ENCODE measurements around the gene GMCL2. TPM values are rescaled to one million over a fixed set of nuclear protein-coding genes. Genes with fewer than 3 reads are reported as not detected.
A peak's percentile ranks its signal among the peaks of the same experiment; 100 is the strongest.

GMCL2 gene
- total RNA-seq, 1 experiment from 2014 or later = not detected

DNA sequence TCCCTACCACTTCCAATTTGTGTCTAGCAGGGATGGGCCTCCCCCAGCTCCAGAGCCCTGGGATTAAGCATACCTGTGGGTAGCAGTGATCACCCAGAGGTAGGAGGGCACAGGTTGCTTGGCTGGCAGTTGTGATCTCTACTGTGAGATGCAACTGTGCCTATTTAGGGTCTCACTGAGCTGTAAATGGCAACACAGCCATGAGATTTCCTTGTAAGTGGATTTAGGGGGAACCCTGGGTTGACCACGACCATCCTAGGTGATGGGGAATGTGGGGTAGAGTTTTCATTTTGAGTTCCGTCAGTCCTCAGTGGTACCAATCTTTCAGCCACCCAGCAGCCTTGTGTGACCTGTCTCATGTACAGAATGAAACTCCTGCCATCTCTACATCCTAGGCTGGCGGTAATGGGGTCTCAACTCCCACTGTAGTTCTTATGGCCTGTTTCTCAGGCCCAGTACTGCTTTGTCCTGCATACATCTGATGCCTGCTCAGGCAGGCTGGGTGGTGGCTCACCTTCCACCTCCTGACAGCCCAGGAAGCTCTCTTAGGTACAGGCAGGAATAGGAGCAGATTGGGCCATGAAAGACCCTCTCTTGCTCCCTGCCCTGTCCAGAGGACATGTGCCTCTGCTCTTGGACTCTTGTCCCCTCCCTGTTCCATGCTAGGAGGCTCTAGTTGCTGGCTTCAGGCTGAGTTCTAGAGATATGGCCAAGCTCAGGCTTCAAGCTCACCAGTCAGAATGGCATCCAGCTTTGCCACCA is 25.3 kb upstream of the GMCL2 start (continued):
- TF ChIP-seq, protein P1, sequence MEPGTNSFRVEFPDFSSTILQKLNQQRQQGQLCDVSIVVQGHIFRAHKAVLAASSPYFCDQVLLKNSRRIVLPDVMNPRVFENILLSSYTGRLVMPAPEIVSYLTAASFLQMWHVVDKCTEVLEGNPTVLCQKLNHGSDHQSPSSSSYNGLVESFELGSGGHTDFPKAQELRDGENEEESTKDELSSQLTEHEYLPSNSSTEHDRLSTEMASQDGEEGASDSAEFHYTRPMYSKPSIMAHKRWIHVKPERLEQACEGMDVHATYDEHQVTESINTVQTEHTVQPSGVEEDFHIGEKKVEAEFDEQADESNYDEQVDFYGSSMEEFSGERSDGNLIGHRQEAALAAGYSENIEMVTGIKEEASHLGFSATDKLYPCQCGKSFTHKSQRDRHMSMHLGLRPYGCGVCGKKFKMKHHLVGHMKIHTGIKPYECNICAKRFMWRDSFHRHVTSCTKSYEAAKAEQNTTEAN (CRISPR knock-in tag; IDR thresholded peaks at IDR 0.05) = no peak
- TF ChIP-seq, protein P2, sequence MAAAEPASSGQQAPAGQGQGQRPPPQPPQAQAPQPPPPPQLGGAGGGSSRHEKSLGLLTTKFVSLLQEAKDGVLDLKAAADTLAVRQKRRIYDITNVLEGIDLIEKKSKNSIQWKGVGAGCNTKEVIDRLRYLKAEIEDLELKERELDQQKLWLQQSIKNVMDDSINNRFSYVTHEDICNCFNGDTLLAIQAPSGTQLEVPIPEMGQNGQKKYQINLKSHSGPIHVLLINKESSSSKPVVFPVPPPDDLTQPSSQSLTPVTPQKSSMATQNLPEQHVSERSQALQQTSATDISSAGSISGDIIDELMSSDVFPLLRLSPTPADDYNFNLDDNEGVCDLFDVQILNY (CRISPR knock-in tag; IDR thresholded peaks at IDR 0.05) = no peak
- no peak for TF ChIP-seq FOXJ3 (CRISPR knock-in tag; IDR thresholded peaks at IDR 0.05; ENCODE audit: borderline replicate concordance)
- 0 out of 2 replicates have a peak, but pooled peaks have one; percentile 62 for TF ChIP-seq PRRX2 (CRISPR knock-in tag; IDR thresholded peaks at IDR 0.05)
- TF ChIP-seq ATF1 (CRISPR knock-in tag; IDR thresholded peaks at IDR 0.05) = no peak; the same call in 1 of the 2 replicates
- TF ChIP-seq FOXK1 (CRISPR knock-in tag; IDR thresholded peaks at IDR 0.05) = no peak

DNA sequence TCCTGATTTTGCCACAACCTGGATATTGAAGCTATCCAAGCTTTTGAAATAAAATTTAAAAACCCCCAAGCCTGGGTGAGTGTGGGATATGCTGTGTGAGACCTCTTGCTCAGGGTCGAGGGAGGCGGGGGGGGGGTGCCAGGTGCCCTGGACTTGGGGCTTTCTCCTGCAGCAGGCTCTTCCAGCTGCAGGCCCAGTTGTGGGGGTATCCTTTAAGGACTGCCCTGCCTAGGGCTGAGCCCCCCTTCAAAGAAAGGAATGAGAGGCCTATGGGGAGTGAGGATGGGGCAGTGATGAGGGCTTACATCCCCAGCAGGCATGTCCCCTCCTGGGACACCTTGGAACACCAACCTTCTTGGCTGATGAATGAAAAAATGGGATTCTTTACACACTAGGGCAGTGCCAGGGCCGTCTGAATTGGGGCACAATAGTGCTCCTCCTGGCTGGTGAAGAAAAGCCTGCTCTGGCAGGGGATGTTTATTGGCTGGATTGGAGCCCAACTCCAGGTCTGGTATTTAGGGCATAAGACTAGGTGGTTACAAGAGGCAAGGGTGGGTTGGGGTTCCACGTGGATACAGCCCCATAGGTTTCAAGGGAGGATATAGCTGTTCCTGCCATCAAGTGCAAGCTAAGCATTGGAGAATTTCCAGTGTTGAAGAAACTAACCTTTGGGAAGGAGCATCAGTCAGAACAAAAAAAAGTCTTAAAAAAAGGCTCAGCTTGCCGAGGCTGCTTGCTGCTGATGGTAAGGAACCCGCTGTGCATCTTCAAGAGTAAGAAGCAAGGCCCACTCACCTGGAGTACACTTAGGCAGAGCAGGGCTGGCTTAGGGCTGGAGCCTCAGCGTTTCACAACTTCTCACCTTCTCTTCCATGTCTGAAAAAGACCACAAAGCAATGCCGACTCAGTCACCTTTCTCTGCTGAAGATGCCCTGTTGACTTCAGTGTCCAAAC is 24.2 kb upstream of the GMCL2 start:
- Mint-ChIP-seq H3K9me3 (no peaks in the 10 kb centered on the region), H3K4me1 (peaks cover 21% of the 10 kb centered on the region), H3K27ac (peak overlapping the region; percentile 49), H3K27me3 (ENCODE audit: low read depth) (no peaks in the 10 kb centered on the region), H3K36me3 (peaks cover 88% of the 10 kb centered on the region), H3K4me3 (no peak overlapping the region)
- CTCF ChIA-PET = interaction anchor here (1.2 to 1.6 kb wide), 2 partner anchors 14 to 24 kb away, joined by 3 to 4 read pairs; no protein-coding TSS in a partner anchor
- POLR2A ChIA-PET = interaction anchor here (0.6 to 1.8 kb wide), 4 partner anchors 9 to 71 kb away, joined by 3 to 7 read pairs (median 4); no protein-coding TSS in a partner anchor
- ATAC-seq (no peak), DNase-seq (ENCODE audit: low spot score) (no peak)
- TF ChIP-seq, protein P3, sequence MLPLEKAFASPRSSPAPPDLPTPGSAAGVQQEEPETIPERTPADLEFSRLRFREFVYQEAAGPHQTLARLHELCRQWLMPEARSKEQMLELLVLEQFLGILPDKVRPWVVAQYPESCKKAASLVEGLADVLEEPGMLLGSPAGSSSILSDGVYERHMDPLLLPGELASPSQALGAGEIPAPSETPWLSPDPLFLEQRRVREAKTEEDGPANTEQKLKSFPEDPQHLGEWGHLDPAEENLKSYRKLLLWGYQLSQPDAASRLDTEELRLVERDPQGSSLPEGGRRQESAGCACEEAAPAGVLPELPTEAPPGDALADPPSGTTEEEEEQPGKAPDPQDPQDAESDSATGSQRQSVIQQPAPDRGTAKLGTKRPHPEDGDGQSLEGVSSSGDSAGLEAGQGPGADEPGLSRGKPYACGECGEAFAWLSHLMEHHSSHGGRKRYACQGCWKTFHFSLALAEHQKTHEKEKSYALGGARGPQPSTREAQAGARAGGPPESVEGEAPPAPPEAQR (CRISPR knock-in tag; IDR thresholded peaks at IDR 0.05) = no peak
- TF ChIP-seq NFATC4 (CRISPR knock-in tag; IDR thresholded peaks at IDR 0.05) (peak; percentile 73), CREB1 (CRISPR knock-in tag; IDR thresholded peaks at IDR 0.05) (0 out of 2 replicates have a peak, but pooled peaks have one; percentile 55), ZNF219 (CRISPR knock-in tag; IDR thresholded peaks at IDR 0.05; ENCODE audit: borderline replicate concordance) (no peak), ZNF232 (CRISPR knock-in tag; IDR thresholded peaks at IDR 0.05) (no peak), EMX1 (CRISPR knock-in tag; IDR thresholded peaks at IDR 0.05) (0 out of 2 replicates have a peak, but pooled peaks have one; percentile 60), HMGA2 (CRISPR knock-in tag; IDR thresholded peaks at IDR 0.05) (peak; percentile 5; the same call in 1 of the 2 replicates)
- TF ChIP-seq, protein P4, sequence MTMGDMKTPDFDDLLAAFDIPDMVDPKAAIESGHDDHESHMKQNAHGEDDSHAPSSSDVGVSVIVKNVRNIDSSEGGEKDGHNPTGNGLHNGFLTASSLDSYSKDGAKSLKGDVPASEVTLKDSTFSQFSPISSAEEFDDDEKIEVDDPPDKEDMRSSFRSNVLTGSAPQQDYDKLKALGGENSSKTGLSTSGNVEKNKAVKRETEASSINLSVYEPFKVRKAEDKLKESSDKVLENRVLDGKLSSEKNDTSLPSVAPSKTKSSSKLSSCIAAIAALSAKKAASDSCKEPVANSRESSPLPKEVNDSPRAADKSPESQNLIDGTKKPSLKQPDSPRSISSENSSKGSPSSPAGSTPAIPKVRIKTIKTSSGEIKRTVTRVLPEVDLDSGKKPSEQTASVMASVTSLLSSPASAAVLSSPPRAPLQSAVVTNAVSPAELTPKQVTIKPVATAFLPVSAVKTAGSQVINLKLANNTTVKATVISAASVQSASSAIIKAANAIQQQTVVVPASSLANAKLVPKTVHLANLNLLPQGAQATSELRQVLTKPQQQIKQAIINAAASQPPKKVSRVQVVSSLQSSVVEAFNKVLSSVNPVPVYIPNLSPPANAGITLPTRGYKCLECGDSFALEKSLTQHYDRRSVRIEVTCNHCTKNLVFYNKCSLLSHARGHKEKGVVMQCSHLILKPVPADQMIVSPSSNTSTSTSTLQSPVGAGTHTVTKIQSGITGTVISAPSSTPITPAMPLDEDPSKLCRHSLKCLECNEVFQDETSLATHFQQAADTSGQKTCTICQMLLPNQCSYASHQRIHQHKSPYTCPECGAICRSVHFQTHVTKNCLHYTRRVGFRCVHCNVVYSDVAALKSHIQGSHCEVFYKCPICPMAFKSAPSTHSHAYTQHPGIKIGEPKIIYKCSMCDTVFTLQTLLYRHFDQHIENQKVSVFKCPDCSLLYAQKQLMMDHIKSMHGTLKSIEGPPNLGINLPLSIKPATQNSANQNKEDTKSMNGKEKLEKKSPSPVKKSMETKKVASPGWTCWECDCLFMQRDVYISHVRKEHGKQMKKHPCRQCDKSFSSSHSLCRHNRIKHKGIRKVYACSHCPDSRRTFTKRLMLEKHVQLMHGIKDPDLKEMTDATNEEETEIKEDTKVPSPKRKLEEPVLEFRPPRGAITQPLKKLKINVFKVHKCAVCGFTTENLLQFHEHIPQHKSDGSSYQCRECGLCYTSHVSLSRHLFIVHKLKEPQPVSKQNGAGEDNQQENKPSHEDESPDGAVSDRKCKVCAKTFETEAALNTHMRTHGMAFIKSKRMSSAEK (CRISPR knock-in tag; IDR thresholded peaks at IDR 0.05; ENCODE audit: borderline replicate concordance) = peak; percentile 65; the same call in 1 of the 2 replicates
- TF ChIP-seq, protein P5, sequence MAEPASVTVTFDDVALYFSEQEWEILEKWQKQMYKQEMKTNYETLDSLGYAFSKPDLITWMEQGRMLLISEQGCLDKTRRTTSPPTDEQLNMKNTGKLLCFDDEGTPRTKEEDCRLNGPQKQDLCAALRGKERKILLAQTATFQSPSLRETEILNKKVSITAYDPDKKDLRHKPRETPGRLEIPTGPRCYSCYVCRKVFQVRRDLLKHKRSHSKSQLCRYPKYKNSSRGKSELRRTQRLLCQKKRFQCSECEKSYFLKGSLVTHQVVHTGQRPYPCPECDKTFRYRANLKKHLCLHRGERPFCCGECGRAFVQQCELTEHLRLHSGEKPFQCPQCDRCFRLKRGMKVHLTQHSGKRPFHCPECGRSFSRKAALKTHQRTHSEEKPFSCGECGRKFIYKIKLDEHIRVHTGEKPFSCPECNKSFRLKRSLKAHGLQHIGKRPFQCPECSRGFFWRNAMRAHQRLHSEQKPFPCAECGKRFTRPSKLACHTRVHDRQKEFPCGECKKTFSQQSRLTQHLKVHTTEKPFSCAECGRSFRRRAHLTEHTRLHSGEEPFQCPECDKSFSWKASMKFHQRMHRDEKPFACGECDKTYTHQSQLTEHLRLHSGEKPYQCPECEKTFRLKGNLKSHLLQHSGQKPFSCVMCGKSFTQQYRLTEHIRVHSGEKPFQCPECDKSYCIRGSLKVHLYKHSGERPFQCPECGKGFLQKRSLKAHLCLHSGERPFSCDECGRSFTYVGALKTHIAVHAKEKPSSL (CRISPR knock-in tag; conservative IDR thresholded peaks at IDR 0.05) = no peak
- TF ChIP-seq, protein P6, sequence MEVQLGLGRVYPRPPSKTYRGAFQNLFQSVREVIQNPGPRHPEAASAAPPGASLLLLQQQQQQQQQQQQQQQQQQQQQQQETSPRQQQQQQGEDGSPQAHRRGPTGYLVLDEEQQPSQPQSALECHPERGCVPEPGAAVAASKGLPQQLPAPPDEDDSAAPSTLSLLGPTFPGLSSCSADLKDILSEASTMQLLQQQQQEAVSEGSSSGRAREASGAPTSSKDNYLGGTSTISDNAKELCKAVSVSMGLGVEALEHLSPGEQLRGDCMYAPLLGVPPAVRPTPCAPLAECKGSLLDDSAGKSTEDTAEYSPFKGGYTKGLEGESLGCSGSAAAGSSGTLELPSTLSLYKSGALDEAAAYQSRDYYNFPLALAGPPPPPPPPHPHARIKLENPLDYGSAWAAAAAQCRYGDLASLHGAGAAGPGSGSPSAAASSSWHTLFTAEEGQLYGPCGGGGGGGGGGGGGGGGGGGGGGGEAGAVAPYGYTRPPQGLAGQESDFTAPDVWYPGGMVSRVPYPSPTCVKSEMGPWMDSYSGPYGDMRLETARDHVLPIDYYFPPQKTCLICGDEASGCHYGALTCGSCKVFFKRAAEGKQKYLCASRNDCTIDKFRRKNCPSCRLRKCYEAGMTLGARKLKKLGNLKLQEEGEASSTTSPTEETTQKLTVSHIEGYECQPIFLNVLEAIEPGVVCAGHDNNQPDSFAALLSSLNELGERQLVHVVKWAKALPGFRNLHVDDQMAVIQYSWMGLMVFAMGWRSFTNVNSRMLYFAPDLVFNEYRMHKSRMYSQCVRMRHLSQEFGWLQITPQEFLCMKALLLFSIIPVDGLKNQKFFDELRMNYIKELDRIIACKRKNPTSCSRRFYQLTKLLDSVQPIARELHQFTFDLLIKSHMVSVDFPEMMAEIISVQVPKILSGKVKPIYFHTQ (CRISPR knock-in tag; IDR thresholded peaks at IDR 0.05) = peak; percentile 70; the same call in 1 of the 2 replicates
- TF ChIP-seq, protein P7, sequence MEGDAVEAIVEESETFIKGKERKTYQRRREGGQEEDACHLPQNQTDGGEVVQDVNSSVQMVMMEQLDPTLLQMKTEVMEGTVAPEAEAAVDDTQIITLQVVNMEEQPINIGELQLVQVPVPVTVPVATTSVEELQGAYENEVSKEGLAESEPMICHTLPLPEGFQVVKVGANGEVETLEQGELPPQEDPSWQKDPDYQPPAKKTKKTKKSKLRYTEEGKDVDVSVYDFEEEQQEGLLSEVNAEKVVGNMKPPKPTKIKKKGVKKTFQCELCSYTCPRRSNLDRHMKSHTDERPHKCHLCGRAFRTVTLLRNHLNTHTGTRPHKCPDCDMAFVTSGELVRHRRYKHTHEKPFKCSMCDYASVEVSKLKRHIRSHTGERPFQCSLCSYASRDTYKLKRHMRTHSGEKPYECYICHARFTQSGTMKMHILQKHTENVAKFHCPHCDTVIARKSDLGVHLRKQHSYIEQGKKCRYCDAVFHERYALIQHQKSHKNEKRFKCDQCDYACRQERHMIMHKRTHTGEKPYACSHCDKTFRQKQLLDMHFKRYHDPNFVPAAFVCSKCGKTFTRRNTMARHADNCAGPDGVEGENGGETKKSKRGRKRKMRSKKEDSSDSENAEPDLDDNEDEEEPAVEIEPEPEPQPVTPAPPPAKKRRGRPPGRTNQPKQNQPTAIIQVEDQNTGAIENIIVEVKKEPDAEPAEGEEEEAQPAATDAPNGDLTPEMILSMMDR (IDR thresholded peaks at IDR 0.05) = no peak

Data from WTC11 (cell line).